Measurements from ENCODE around the gene TM2D3.

TM2D3 gene

GRCh38 chr15:101615986-101616848 is 36.0 kb downstream of the TM2D3 start:
- DNase-seq (ENCODE audit: low spot score) = no peak
- in situ Hi-C loops (cut with MboI; ENCODE audit: low pct_unique_long_range_greater_than_20kb, low sequenced_read_pairs, unreplicated experiment) = no loop called here
- TF ChIP-seq, protein P1, sequence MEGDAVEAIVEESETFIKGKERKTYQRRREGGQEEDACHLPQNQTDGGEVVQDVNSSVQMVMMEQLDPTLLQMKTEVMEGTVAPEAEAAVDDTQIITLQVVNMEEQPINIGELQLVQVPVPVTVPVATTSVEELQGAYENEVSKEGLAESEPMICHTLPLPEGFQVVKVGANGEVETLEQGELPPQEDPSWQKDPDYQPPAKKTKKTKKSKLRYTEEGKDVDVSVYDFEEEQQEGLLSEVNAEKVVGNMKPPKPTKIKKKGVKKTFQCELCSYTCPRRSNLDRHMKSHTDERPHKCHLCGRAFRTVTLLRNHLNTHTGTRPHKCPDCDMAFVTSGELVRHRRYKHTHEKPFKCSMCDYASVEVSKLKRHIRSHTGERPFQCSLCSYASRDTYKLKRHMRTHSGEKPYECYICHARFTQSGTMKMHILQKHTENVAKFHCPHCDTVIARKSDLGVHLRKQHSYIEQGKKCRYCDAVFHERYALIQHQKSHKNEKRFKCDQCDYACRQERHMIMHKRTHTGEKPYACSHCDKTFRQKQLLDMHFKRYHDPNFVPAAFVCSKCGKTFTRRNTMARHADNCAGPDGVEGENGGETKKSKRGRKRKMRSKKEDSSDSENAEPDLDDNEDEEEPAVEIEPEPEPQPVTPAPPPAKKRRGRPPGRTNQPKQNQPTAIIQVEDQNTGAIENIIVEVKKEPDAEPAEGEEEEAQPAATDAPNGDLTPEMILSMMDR (IDR thresholded peaks at IDR 0.05; ENCODE audit: extremely low read depth, insufficient read depth, missing control alignments) = no peak

GRCh38 chr15:101615414-101615985 is 36.7 kb downstream of the TM2D3 start:
- in situ Hi-C loops (cut with MboI; ENCODE audit: low pct_unique_long_range_greater_than_20kb, low sequenced_read_pairs, unreplicated experiment) = no loop called here
- no peak for DNase-seq (ENCODE audit: low spot score)
- TF ChIP-seq, protein P1 (IDR thresholded peaks at IDR 0.05; ENCODE audit: extremely low read depth, insufficient read depth, missing control alignments) = no peak

GRCh38 chr15:101614761-101615160 is 37.4 kb downstream of the TM2D3 start:
- in situ Hi-C loops (cut with MboI; ENCODE audit: low pct_unique_long_range_greater_than_20kb, low sequenced_read_pairs, unreplicated experiment) = no loop called here
- TF ChIP-seq, protein P1 (IDR thresholded peaks at IDR 0.05; ENCODE audit: extremely low read depth, insufficient read depth, missing control alignments) = no peak
- no peak for DNase-seq (ENCODE audit: low spot score)

GRCh38 chr15:101614001-101614585 is 38.1 kb downstream of the TM2D3 start:
- TF ChIP-seq, protein P1 (IDR thresholded peaks at IDR 0.05; ENCODE audit: extremely low read depth, insufficient read depth, missing control alignments) = no peak
- in situ Hi-C loops (cut with MboI; ENCODE audit: low pct_unique_long_range_greater_than_20kb, low sequenced_read_pairs, unreplicated experiment) = no loop called here
- no peak for DNase-seq (ENCODE audit: low spot score)

GRCh38 chr15:101613130-101614000 is 38.8 kb downstream of the TM2D3 start:
- in situ Hi-C loops (cut with MboI; ENCODE audit: low pct_unique_long_range_greater_than_20kb, low sequenced_read_pairs, unreplicated experiment) = no loop called here
- peak; percentile 23 for DNase-seq (ENCODE audit: low spot score)
- TF ChIP-seq, protein P1 (IDR thresholded peaks at IDR 0.05; ENCODE audit: extremely low read depth, insufficient read depth, missing control alignments) = no peak

GRCh38 chr15:101612676-101613075 is 39.5 kb downstream of the TM2D3 start:
- no peak for DNase-seq (ENCODE audit: low spot score)
- TF ChIP-seq, protein P1 (IDR thresholded peaks at IDR 0.05; ENCODE audit: extremely low read depth, insufficient read depth, missing control alignments) = no peak
- in situ Hi-C loops (cut with MboI; ENCODE audit: low pct_unique_long_range_greater_than_20kb, low sequenced_read_pairs, unreplicated experiment) = no loop called here

Data from GM13977 (cell line).